NT2/D1 (cell line): ENCODE results near the gene AGRP.
A peak's percentile ranks its signal among the peaks of the same experiment; 100 is the strongest.

ENCODE experiments used
- DNase-seq: peaks from one replicate; pipeline ENCODE4 v3.0.0-alpha.2; 2011; ENCODE audit warnings: low read depth, low spot score
- H3K27me3 ChIP-seq: 2 replicates; pipeline ENCODE4 v1.6.0; 2011; ENCODE audit warnings: mild to moderate bottlenecking; ENCODE audit not compliant: insufficient read length, insufficient read depth
- H3K36me3 ChIP-seq: 2 replicates; pipeline ENCODE4 v1.6.1; 2011; ENCODE audit warnings: mild to moderate bottlenecking, low read length, mixed read lengths; ENCODE audit not compliant: insufficient read depth, insufficient read length
- H3K4me1 ChIP-seq: 2 replicates; pipeline ENCODE4 v1.5.1; 2011; ENCODE audit not compliant: insufficient read depth, insufficient read length
- H3K4me3 ChIP-seq: 2 replicates; pipeline ENCODE4 v1.5.1; 2011; ENCODE audit warnings: low read depth; ENCODE audit not compliant: insufficient read length
- H3K9ac ChIP-seq: 2 replicates; pipeline ENCODE4 v1.6.0; 2011; ENCODE audit warnings: low read depth; ENCODE audit not compliant: insufficient read length
- H3K9me3 ChIP-seq: 2 replicates; pipeline ENCODE4 v1.5.1; 2011; ENCODE audit warnings: mild to moderate bottlenecking, low read length; ENCODE audit not compliant: insufficient read depth
- SUZ12 ChIP-seq: IDR thresholded peaks from 2 replicates; pipeline ENCODE4 v1.6.1; 2011; ENCODE audit not compliant: insufficient read length, insufficient read depth; ENCODE audit errors: extremely low read depth
- YY1 ChIP-seq: IDR thresholded peaks from 2 replicates; pipeline ENCODE4 v1.6.1; 2011; ENCODE audit not compliant: insufficient read length, insufficient read depth
- ZNF274 ChIP-seq: IDR thresholded peaks from 2 replicates; pipeline ENCODE4 v1.6.1; 2011; ENCODE audit warnings: mild to moderate bottlenecking, low read depth, low read length

Gene AGRP

GRCh38 chr16:67526149-67526791, 42.9 kb upstream of the AGRP start:
- TF ChIP-seq SUZ12, result no peak
- TF ChIP-seq YY1, result no peak
- TF ChIP-seq ZNF274, result no peak
- Histone ChIP-seq H3K4me3 (no peak overlapping the region), H3K27me3 (peaks cover 28% of the 10 kb centered on the region), H3K9me3 (peaks cover 13% of the 10 kb centered on the region; the same call in 1 of the 2 replicates), H3K4me1 (peaks cover 22% of the 10 kb centered on the region), H3K36me3 (peaks cover 7% of the 10 kb centered on the region), H3K9ac (no peak overlapping the region)
- no peak for DNase-seq

GRCh38 chr16:67525176-67525860, 42.0 kb upstream of the AGRP start:
- H3K9me3 ChIP-seq, result peaks cover 20% of the 10 kb centered on the region; the same call in 1 of the 2 replicates
- no peaks in the 10 kb centered on the region for H3K36me3 ChIP-seq
- peaks cover 18% of the 10 kb centered on the region for H3K27me3 ChIP-seq
- no peak overlapping the region for H3K9ac ChIP-seq
- no peak overlapping the region for H3K4me3 ChIP-seq
- peaks cover 16% of the 10 kb centered on the region for H3K4me1 ChIP-seq
- no peak for TF ChIP-seq SUZ12
- TF ChIP-seq YY1, result no peak
- TF ChIP-seq ZNF274, result no peak
- DNase-seq, result no peak

- peaks cover 8% of the 10 kb centered on the region for H3K4me1 ChIP-seq
- peaks cover 6% of the 10 kb centered on the region for H3K27me3 ChIP-seq
- peaks cover 40% of the 10 kb centered on the region; the same call in 1 of the 2 replicates for H3K9me3 ChIP-seq
- H3K4me3 ChIP-seq, result peak overlapping the region; percentile 32
- TF ChIP-seq YY1 (no peak), SUZ12 (no peak), ZNF274 (no peak)
- H3K36me3 ChIP-seq, result no peaks in the 10 kb centered on the region
- peak overlapping the region; percentile 67 for H3K9ac ChIP-seq
- DNase-seq, result peak; percentile 98
These were observed 37.9 kb upstream of the AGRP start for GRCh38 chr16:67521095-67521804.

- DNase-seq, result no peak
- Histone ChIP-seq H3K27me3 (peaks cover under 1% of the 10 kb centered on the region), H3K36me3 (no peaks in the 10 kb centered on the region), H3K4me3 (no peak overlapping the region), H3K9ac (no peak overlapping the region), H3K9me3 (peaks cover 40% of the 10 kb centered on the region; the same call in 1 of the 2 replicates), H3K4me1 (no peaks in the 10 kb centered on the region)
- TF ChIP-seq SUZ12, result no peak
These were observed 35.9 kb upstream of the AGRP start for GRCh38 chr16:67519242-67519641.

- Histone ChIP-seq H3K4me1 (no peaks in the 10 kb centered on the region), H3K4me3 (no peak overlapping the region), H3K9me3 (peaks cover 40% of the 10 kb centered on the region; the same call in 1 of the 2 replicates), H3K9ac (no peak overlapping the region), H3K36me3 (no peaks in the 10 kb centered on the region), H3K27me3 (no peaks in the 10 kb centered on the region)
- no peak for DNase-seq
- no peak for TF ChIP-seq YY1
- no peak for TF ChIP-seq SUZ12
- TF ChIP-seq ZNF274, result no peak
These were observed 35.3 kb upstream of the AGRP start for GRCh38 chr16:67518676-67519075.

GRCh38 chr16:67517661-67518423, 34.5 kb upstream of the AGRP start:
- no peaks in the 10 kb centered on the region for H3K4me1 ChIP-seq
- H3K4me3 ChIP-seq, result no peak overlapping the region
- no peaks in the 10 kb centered on the region for H3K36me3 ChIP-seq
- H3K9me3 ChIP-seq, result peaks cover 36% of the 10 kb centered on the region; the same call in 1 of the 2 replicates
- H3K9ac ChIP-seq, result no peak overlapping the region
- H3K27me3 ChIP-seq, result no peaks in the 10 kb centered on the region
- no peak for DNase-seq
- no peak for TF ChIP-seq SUZ12
- TF ChIP-seq ZNF274, result no peak
- no peak for TF ChIP-seq YY1

- Histone ChIP-seq H3K4me1 (no peaks in the 10 kb centered on the region), H3K4me3 (no peak overlapping the region), H3K27me3 (no peaks in the 10 kb centered on the region), H3K9ac (no peak overlapping the region), H3K36me3 (no peaks in the 10 kb centered on the region), H3K9me3 (peaks cover 31% of the 10 kb centered on the region; the same call in 1 of the 2 replicates)
- DNase-seq, result no peak
- TF ChIP-seq ZNF274 (no peak), SUZ12 (no peak), YY1 (no peak)
These were observed 33.8 kb upstream of the AGRP start for GRCh38 chr16:67517155-67517445.
